Hypothalamus (tissue), 51 donors: ENCODE data around the gene CFAP53.
A peak's percentile ranks its signal among the peaks of the same experiment; 100 is the strongest.

Experiments used
- DNase-seq, 51 donors: peaks; one replicate each; lab custom pipeline; 2025; lab: John Stamatoyannopoulos, UW

Gene CFAP53

GRCh38 chr18:50196261-50196660, 70.0 kb downstream of the CFAP53 start:
- no peak for DNase-seq

- no peak for DNase-seq
Measured at GRCh38 chr18:50195689-50196088, 70.6 kb downstream of the CFAP53 start.

DNA sequence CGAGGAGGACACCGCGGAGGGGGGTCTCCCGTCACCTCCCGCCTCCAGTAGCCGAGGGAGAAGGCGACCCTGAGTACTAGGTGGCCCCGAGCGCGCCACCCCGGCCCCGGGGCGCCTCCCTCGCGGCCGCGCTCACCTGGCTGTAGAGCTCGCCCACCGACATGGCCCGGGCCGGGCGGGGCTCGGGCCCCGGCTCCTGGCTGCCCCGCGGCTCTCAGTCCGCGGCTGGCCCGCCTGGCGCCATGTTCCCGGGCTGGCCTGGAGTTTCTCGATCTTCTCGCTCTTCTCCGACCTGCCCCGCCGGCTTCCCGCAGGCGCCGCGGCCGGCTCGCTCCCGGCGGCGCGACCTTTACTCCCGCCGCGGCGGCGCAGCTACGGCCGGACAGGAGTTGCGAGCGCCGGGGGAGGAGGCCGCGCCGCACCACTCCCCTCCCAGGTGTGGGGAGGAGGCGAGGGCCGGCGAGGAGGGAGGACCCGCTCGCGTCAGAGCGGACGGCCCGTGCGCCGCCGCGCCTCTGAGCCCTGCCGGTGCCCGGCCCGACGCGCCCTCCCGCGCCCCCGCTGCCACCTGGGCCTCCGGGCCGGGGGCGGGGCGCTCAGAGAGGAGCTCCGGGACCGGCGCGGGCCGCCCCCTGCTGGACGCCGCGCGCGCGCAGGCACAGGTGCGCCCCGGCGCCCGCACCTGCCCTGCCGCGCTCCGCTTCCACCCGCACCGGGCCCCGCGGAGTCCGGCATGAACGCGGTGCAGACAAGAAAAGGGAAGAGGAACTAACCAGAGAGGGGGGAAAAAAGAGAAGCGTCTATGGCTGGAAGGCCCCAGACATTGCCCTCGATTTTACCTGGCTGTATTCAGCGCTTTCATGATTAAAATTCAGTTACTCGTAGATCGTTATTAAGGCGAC, 71.4 kb downstream of the CFAP53 start, which contains the start of gene MYO5B:
Gene MYO5B (minus strand): TSS at position 517 of the 902 bp plus-strand sequence. CDS start 354 bp downstream, at position 163.
- DNase-seq, result peak in 2 of 51 donors; percentile 11 to 16

- no peak for DNase-seq
Measured at GRCh38 chr18:50193796-50194630, 72.3 kb downstream of the CFAP53 start.

DNA sequence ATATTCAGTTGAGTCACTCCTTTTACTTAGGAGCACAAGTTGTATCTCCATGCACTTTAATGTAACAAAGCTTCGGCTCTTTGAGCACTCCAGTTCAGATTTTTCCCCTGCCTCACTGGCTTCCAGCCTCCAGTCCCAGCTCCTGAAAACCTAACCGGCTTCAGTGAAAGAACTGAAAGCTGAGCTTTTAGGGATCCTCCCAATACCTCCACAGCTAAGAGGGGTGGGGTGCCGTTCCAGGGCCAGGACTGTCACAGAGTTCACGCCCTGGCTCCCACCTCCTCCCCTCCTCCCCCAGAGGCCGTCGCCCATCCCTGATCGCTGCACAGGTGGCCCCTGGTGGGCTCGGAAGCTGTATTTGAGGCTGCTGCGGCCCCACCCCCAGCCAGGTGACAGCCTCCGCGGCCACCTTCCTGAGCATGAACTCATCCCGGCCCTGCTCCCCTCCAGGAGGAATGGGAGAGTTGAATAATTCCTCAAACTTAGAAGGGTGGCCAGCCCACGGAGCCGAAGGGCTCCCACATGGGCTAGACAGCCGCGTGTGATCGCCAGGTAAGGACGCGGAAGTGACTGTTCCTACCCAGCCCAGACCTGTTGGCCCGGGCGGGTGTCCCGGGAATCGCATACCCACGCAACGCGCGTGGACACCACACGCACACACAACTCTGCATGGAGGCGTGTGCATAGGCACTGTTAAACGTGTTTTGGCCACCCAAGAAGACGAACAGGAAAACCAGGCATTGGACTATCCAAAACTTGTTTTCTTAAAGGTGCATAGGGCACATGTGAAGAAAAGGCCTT, 73.1 kb downstream of the CFAP53 start:
- DNase-seq, result no peak

DNA sequence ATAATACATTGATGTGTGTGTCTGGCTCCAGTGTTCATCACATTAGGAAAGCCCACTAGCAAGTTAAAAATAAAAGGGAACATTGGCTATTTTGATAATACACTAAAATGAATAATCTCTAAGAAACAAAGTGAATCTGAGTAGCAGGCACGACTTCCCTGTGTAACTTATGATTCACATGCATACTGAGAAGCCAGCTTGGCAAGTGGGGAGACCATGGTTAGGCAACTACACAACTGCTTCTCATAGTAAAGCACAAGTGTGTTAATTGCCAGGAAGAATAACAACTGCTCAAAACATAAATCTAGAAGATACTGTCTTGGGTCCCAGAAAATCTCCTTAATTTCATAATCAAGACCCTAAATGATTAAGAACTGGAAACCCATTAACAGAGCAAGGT, 75.4 kb downstream of the CFAP53 start:
- DNase-seq, result no peak

DNA sequence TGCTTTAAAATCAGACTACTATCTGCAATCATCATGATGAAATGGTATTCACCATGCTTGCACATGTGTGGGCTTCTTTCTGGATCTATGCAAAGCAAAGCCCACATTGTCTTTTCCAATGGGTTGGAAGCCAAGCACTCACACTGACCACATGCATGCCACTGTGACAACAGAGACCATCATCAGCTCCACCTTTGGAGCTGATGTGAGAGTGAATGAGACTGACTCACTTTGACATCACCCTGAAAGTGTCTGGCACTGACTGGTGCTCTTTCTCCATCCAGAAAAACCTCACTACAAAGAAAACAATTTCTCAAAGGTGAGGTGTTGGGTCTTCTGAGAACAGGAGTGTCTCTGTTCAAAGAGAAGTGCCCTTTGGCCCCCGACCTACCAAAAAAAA, 76.1 kb downstream of the CFAP53 start:
- peak in 1 of 51 donors; percentile 10 for DNase-seq

DNA sequence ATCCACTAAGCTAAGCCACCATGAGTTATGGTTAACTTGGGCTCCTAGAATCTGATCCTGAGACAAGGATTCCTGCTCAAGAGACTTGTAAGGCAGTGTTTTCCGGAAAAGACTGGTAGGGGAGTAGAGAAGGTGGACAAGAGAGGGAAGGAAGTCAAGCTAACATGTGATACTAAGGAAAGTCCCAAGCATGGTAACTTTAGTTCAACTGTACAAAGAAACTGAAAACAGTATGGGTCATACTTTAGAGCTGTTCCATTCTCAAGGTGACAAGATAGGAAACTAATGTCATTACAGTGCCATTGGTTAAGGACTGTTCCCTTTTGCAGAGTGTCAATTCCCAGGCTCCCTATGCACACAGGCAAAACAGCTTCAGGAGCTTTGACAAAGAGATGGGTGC, 77.1 kb downstream of the CFAP53 start:
- DNase-seq, result no peak

- DNase-seq, result no peak
Measured at GRCh38 chr18:50188652-50189051, 77.6 kb downstream of the CFAP53 start.

GRCh38 chr18:50187659-50188058, 78.6 kb downstream of the CFAP53 start:
- no peak for DNase-seq

DNA sequence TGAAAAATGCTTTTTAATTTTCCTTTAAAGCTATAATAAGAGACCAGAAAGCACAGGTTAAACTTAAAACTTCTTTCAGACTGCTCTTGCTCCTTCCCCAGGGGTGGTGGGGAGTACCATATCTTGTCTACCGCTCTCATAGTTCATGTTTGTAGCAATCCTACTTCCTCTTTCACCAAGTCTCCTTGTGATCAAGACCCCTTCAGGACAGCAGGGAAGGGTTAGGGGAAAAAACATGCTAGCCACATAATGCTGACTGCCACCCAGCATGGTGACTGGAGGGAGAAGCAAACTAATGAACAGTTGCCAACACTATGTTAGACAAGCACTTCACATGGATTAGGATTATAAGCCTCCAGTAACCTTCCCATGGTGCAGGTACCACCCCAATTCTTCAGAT, 79.9 kb downstream of the CFAP53 start:
- no peak for DNase-seq

- DNase-seq, result no peak
Measured at GRCh38 chr18:50183556-50183955, 82.7 kb downstream of the CFAP53 start.

DNA sequence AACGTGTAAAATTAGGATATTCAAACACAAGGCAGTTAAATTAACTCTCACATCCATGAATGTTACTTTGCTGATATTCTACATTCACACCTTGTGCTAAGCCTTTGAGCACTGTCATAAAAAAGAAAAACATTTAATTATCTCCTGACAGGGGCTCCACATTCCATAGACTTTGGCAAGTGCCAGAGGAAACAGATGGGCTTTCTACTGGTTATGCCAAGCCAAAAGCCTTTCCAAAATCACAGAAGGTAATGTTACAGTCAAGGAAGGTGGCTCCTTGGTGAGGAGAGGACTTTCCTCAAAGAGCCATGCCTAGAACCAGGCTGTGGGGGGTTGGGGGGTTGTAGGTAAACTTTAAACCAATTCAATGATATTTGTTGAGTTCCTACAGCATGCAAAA, 83.8 kb downstream of the CFAP53 start:
- no peak for DNase-seq

DNA sequence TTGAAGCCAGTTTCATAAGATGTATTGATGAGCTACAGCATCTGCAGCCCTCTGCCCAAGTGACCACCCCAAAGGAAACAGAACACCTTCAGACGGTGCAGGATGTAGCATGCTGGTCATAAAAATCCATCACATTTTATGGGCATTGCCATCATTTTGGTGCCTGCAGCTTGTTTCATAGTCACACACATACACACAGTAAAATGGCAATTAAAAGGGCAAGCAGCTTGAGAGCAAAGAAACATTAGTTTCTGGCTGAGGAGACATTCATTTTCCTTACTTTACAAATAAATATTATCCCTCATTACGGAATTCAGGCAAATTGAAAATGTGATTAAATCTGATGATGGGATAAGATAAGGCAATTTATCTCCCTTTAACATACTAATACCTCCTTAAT, 84.7 kb downstream of the CFAP53 start:
- no peak for DNase-seq

- DNase-seq, result no peak
Measured at GRCh38 chr18:50179465-50179864, 86.8 kb downstream of the CFAP53 start.

- DNase-seq, result no peak
Measured at GRCh38 chr18:50177294-50177992, 88.9 kb downstream of the CFAP53 start.
